ENCODE measurements around the gene CHPF. TPM values are rescaled to one million over a fixed set of nuclear protein-coding genes. Genes with fewer than 3 reads are reported as not detected.

CHPF gene
- total RNA-seq, 2 donors from 2014 or later, result 42.9 to 51.1 TPM

GRCh38 chr2:219538956-219539788 lies 4.4 kb downstream of the CHPF start:
- DNase-seq (ENCODE audit: low spot score), result no peak
- intact Hi-C loops (cut with DNase I), result no loop called here

GRCh38 chr2:219538504-219538951 lies 5.1 kb downstream of the CHPF start:
- intact Hi-C loops (cut with DNase I), result no loop called here

GRCh38 chr2:219537657-219538488 lies 5.7 kb downstream of the CHPF start:
- no peak for DNase-seq (ENCODE audit: low spot score)
- intact Hi-C loops (cut with DNase I), result no loop called here

More at GRCh38 chr2:219538504-219538951, 5.1 kb downstream of the CHPF start:
- no peak for DNase-seq (ENCODE audit: low spot score)

GRCh38 chr2:219536967-219537366 lies 6.6 kb downstream of the CHPF start:
- intact Hi-C loops (cut with DNase I), result no loop called here
- no peak for DNase-seq (ENCODE audit: low spot score)

- DNase-seq (ENCODE audit: low spot score), result no peak
- intact Hi-C loops (cut with DNase I), result no loop called here
Measured at GRCh38 chr2:219536425-219536824, 7.2 kb downstream of the CHPF start.

GRCh38 chr2:219533930-219534661 lies 9.5 kb downstream of the CHPF start:
- intact Hi-C loops (cut with DNase I), result no loop called here
- no peak for DNase-seq (ENCODE audit: low spot score)

- DNase-seq (ENCODE audit: low spot score), result no peak
- intact Hi-C loops (cut with DNase I), result no loop called here
Measured at GRCh38 chr2:219532378-219532649, 11.3 kb downstream of the CHPF start.

GRCh38 chr2:219531639-219532377 lies 11.8 kb downstream of the CHPF start:
- intact Hi-C loops (cut with DNase I), result loop anchor here in 1 of 2 donors (2.0 kb wide), 1 partner anchor 129 kb away; no protein-coding TSS in a partner anchor
- no peak for DNase-seq (ENCODE audit: low spot score)

GRCh38 chr2:219530048-219530963 lies 13.3 kb downstream of the CHPF start:
- intact Hi-C loops (cut with DNase I), result loop anchor here in 1 of 2 donors (2.0 kb wide), 1 partner anchor 128 kb away; no protein-coding TSS in a partner anchor
- peak; percentile 95 for DNase-seq (ENCODE audit: low spot score)

GRCh38 chr2:219527472-219527871 lies 16.1 kb downstream of the CHPF start:
- intact Hi-C loops (cut with DNase I), result loop anchor here in 1 of 2 donors (5.0 kb wide), 1 partner anchor 125 kb away; no protein-coding TSS in a partner anchor
- DNase-seq (ENCODE audit: low spot score), result no peak

GRCh38 chr2:219527076-219527394 lies 16.6 kb downstream of the CHPF start:
- DNase-seq (ENCODE audit: low spot score), result no peak
- intact Hi-C loops (cut with DNase I), result loop anchor here in 1 of 2 donors (5.0 kb wide), 1 partner anchor 125 kb away; no protein-coding TSS in a partner anchor

- DNase-seq (ENCODE audit: low spot score), result no peak
- intact Hi-C loops (cut with DNase I), result loop anchor here in 1 of 2 donors (5.0 kb wide), 1 partner anchor 124 kb away; no protein-coding TSS in a partner anchor
Measured at GRCh38 chr2:219526320-219527075, 17.1 kb downstream of the CHPF start.

GRCh38 chr2:219525533-219526232 lies 17.9 kb downstream of the CHPF start:
- intact Hi-C loops (cut with DNase I), result loop anchor here in 1 of 2 donors (5.0 kb wide), 1 partner anchor 123 kb away; no protein-coding TSS in a partner anchor
- no peak for DNase-seq (ENCODE audit: low spot score)

- DNase-seq (ENCODE audit: low spot score), result no peak
- intact Hi-C loops (cut with DNase I), result loop anchor here in 1 of 2 donors (5.0 kb wide), 1 partner anchor 123 kb away; no protein-coding TSS in a partner anchor
Measured at GRCh38 chr2:219524817-219525216, 18.8 kb downstream of the CHPF start.

- intact Hi-C loops (cut with DNase I), result no loop called here
- no peak for DNase-seq (ENCODE audit: low spot score)
Measured at GRCh38 chr2:219523031-219523671, 20.5 kb downstream of the CHPF start.
